ENCODE results near the gene ZNF177.

ZNF177 gene

DNA sequence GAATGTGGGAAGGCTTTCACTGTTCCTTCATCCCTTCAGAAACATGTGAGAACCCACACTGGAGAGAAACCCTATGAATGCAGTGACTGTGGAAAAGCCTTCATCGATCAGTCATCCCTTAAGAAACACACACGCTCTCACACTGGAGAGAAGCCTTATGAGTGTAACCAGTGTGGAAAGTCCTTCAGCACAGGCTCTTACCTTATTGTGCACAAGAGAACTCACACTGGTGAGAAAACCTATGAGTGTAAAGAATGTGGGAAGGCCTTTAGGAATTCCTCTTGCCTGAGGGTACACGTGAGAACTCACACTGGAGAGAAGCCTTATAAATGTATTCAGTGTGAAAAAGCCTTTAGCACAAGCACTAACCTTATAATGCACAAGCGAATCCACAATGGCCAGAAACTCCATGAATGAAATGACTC is 18.6 kb downstream of the ZNF177 start:
- Histone ChIP-seq H3K9me3 (ENCODE audit: insufficient read depth, low read length) (peaks cover 51% of the 10 kb centered on the region; the same call in 1 of the 2 replicates), H3K36me3 (ENCODE audit: low read length) (peaks cover 24% of the 10 kb centered on the region), H3K27me3 (ENCODE audit: low read length) (no peaks in the 10 kb centered on the region), H3K9me2 (replicated peaks; ENCODE audit: insufficient read depth, low read length) (no peaks in the 10 kb centered on the region), H3K27ac (ENCODE audit: low read depth, low read length) (no peak overlapping the region), H3K9ac (ENCODE audit: low read length) (no peak overlapping the region), H3F3A (ENCODE audit: insufficient read depth) (no peaks in the 10 kb centered on the region), H3K79me2 (ENCODE audit: insufficient read depth, low read length) (no peaks in the 10 kb centered on the region), H3K4me3 (ENCODE audit: insufficient read depth, low read length, poor library complexity, severe bottlenecking) (no peak overlapping the region), H4K20me1 (ENCODE audit: low read depth, low read length) (no peaks in the 10 kb centered on the region), H3K4me2 (ENCODE audit: low read depth, low read length, poor library complexity, severe bottlenecking) (no peak overlapping the region), H2AFZ (ENCODE audit: low read depth, low read length, severe bottlenecking) (no peak overlapping the region)
- no peak for TF ChIP-seq EZH2phosphoT487 (conservative IDR thresholded peaks at IDR 0.05; ENCODE audit: low read length)
- TF ChIP-seq, protein P1, sequence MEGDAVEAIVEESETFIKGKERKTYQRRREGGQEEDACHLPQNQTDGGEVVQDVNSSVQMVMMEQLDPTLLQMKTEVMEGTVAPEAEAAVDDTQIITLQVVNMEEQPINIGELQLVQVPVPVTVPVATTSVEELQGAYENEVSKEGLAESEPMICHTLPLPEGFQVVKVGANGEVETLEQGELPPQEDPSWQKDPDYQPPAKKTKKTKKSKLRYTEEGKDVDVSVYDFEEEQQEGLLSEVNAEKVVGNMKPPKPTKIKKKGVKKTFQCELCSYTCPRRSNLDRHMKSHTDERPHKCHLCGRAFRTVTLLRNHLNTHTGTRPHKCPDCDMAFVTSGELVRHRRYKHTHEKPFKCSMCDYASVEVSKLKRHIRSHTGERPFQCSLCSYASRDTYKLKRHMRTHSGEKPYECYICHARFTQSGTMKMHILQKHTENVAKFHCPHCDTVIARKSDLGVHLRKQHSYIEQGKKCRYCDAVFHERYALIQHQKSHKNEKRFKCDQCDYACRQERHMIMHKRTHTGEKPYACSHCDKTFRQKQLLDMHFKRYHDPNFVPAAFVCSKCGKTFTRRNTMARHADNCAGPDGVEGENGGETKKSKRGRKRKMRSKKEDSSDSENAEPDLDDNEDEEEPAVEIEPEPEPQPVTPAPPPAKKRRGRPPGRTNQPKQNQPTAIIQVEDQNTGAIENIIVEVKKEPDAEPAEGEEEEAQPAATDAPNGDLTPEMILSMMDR (IDR thresholded peaks at IDR 0.05; ENCODE audit: insufficient read depth, low read length, poor library complexity, severe bottlenecking): no peak

DNA sequence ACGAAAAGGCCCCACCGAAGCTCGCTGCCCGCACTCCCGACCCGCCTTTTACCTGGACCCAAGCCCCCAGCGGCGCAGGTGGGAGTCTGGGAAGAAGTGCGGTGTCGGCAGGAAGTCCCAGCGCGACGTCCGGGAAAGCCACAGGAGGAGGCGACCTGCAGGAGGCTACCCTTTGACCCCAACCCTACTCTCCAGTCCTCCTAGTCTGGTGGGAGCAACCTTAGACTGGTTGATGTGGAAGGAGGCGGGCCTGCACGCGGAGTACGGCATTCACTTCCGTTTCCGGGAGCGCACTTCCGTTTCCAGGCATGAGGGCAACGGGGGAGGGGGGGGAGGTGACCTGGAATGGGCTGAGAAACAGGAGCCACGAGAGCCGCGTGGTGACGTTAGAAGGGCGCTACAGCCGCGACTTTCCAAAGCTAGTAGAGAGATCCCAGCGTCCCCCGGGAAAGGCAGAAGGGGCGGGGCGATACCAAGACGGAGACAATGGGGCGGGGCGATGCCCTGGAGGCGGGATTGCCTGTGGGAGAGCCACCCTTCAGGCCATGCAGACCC is 44.1 kb downstream of the ZNF177 start:
- Histone ChIP-seq H3F3A (ENCODE audit: insufficient read depth) (no peaks in the 10 kb centered on the region), H3K9me2 (replicated peaks; ENCODE audit: insufficient read depth, low read length) (no peaks in the 10 kb centered on the region), H3K27me3 (ENCODE audit: low read length) (no peaks in the 10 kb centered on the region), H3K9me3 (ENCODE audit: insufficient read depth, low read length) (peaks cover under 1% of the 10 kb centered on the region; the same call in 1 of the 2 replicates), H3K36me3 (ENCODE audit: low read length) (0 out of 2 replicates have a peak, but pooled peaks cover under 1% of the 10 kb centered on the region), H4K20me1 (ENCODE audit: low read depth, low read length) (no peaks in the 10 kb centered on the region), H3K27ac (ENCODE audit: low read depth, low read length) (no peak overlapping the region), H3K79me2 (ENCODE audit: insufficient read depth, low read length) (no peaks in the 10 kb centered on the region), H3K9ac (ENCODE audit: low read length) (no peak overlapping the region), H2AFZ (ENCODE audit: low read depth, low read length, severe bottlenecking) (no peak overlapping the region), H3K4me2 (ENCODE audit: low read depth, low read length, poor library complexity, severe bottlenecking) (no peak overlapping the region), H3K4me3 (ENCODE audit: insufficient read depth, low read length, poor library complexity, severe bottlenecking) (no peak overlapping the region)
- TF ChIP-seq EZH2phosphoT487 (conservative IDR thresholded peaks at IDR 0.05; ENCODE audit: low read length): no peak
- TF ChIP-seq, protein P1 (IDR thresholded peaks at IDR 0.05; ENCODE audit: insufficient read depth, low read length, poor library complexity, severe bottlenecking): no peak

DNA sequence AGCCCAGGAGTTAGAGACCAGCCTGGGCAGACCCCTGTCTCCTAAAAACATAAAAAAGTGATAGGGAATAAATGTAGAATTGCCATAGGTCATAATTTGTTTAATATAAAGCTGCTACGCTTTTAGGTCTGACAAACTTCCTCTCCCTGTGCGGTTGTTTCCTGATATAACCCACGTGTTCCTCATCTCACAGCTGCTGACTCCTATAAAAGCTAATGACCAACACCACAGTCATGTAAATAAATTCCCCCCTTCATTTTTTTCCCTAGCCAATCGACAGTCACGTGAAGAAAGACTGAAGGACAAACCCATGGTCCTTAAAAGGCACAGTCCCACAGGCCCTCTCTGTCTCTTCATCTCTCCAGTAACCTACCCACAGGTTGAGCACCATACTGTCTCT is 45.0 kb downstream of the ZNF177 start:
- H3K79me2 ChIP-seq (ENCODE audit: insufficient read depth, low read length): no peaks in the 10 kb centered on the region
- no peaks in the 10 kb centered on the region for H3K27me3 ChIP-seq (ENCODE audit: low read length)
- H3K4me3 ChIP-seq (ENCODE audit: insufficient read depth, low read length, poor library complexity, severe bottlenecking): no peak overlapping the region
- H3K27ac ChIP-seq (ENCODE audit: low read depth, low read length): no peak overlapping the region
- no peak overlapping the region for H3K4me2 ChIP-seq (ENCODE audit: low read depth, low read length, poor library complexity, severe bottlenecking)
- H2AFZ ChIP-seq (ENCODE audit: low read depth, low read length, severe bottlenecking): no peak overlapping the region
- no peak overlapping the region for H3K9ac ChIP-seq (ENCODE audit: low read length)
- H3K9me2 ChIP-seq (replicated peaks; ENCODE audit: insufficient read depth, low read length): no peaks in the 10 kb centered on the region
- TF ChIP-seq EZH2phosphoT487 (conservative IDR thresholded peaks at IDR 0.05; ENCODE audit: low read length): no peak
- TF ChIP-seq, protein P1 (IDR thresholded peaks at IDR 0.05; ENCODE audit: insufficient read depth, low read length, poor library complexity, severe bottlenecking): no peak
- peaks cover 10% of the 10 kb centered on the region for H3K36me3 ChIP-seq (ENCODE audit: low read length)
- H3F3A ChIP-seq (ENCODE audit: insufficient read depth): no peaks in the 10 kb centered on the region
- H4K20me1 ChIP-seq (ENCODE audit: low read depth, low read length): no peaks in the 10 kb centered on the region
- peaks cover 10% of the 10 kb centered on the region; the same call in 1 of the 2 replicates for H3K9me3 ChIP-seq (ENCODE audit: insufficient read depth, low read length)

Measured in SU-DHL-6 (cell line).